GM18519 (cell line): Measurements from ENCODE around the gene PHKA2.
"Not testable (repeated sequence)": the region's sequence is repeated elsewhere in the genome, so short reads cannot be mapped to it uniquely, and the experiment has no call there.

Experiments
- ATAC-seq: cut with Tn5 transposase; IDR thresholded peaks from one replicate; pipeline ENCODE4 v1.9.1; 2021; ENCODE audit warnings: mild to moderate bottlenecking, moderate library complexity; ENCODE audit not compliant: unreplicated experiment, low FRiP score

The PHKA2 gene

GRCh38 chrX:18873189-18873791 lies 110.6 kb downstream of the PHKA2 start:
- no peak for ATAC-seq

- no peak for ATAC-seq
Observed at GRCh38 chrX:18872621-18873020, 111.3 kb downstream of the PHKA2 start.

GRCh38 chrX:18871970-18872369 lies 111.9 kb downstream of the PHKA2 start:
- ATAC-seq, result no peak

GRCh38 chrX:18871161-18871890 lies 112.6 kb downstream of the PHKA2 start:
- ATAC-seq, result no peak

GRCh38 chrX:18864390-18864920 lies 119.5 kb downstream of the PHKA2 start:
- no peak for ATAC-seq

GRCh38 chrX:18861511-18861910 lies 122.4 kb downstream of the PHKA2 start:
- ATAC-seq, result no peak

- no peak for ATAC-seq
Observed at GRCh38 chrX:18856645-18856997, 127.3 kb downstream of the PHKA2 start.

GRCh38 chrX:18855919-18856644 lies 127.8 kb downstream of the PHKA2 start:
- ATAC-seq, result peak; percentile 81

GRCh38 chrX:18847901-18848300 lies 136.0 kb downstream of the PHKA2 start:
- ATAC-seq, result not testable (repeated sequence)
